ENCODE measurements around the gene TMEM182. TPM values are rescaled to one million over a fixed set of nuclear protein-coding genes. Genes with fewer than 3 reads are reported as not detected.

TMEM182 gene
- total RNA-seq, 1 experiment from 2014 or later = 6.5 TPM

DNA sequence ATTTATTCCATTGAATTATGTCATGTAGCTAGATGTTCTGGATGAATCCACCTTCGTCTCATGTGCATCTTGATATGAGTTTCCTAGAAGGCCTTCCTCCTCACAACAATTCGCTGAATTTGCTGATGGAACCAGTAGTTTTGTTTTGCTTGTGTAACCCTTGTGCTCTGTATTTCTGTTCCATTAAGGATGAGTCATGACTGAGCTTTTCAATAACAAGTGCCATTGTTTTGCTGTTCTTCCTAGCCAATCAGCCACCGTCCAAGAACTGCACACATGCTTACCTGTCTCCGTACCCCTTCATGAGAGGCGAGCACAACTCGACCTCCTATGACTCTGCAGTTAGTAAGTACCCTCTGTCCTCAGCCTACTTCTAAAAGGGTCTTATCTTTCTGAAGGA, 2.3 kb downstream of the TMEM182 start:
- DNase-seq (no peak), ATAC-seq (no peak)
- Histone ChIP-seq H3F3A (ENCODE audit: low read length, unreplicated experiment) (no peaks in the 10 kb centered on the region), H3K36me3 (ENCODE audit: low read depth, low read length) (no peaks in the 10 kb centered on the region), H3K4me3 (ENCODE audit: low read length) (no peak overlapping the region), H2AFZ (ENCODE audit: low read length) (no peak overlapping the region), H4K20me1 (ENCODE audit: low read length) (no peaks in the 10 kb centered on the region), H3K9me2 (replicated peaks; ENCODE audit: low read length) (no peaks in the 10 kb centered on the region), H3K27ac (ENCODE audit: low read length) (no peak overlapping the region), H3K79me2 (ENCODE audit: low read length) (no peaks in the 10 kb centered on the region), H3K9me3 (ENCODE audit: low read length) (no peaks in the 10 kb centered on the region), H3K4me2 (ENCODE audit: low read length) (no peak overlapping the region), H3K27me3 (ENCODE audit: low read length) (no peaks in the 10 kb centered on the region), H3K9ac (ENCODE audit: low read length) (no peak overlapping the region), H3K4me1 (ENCODE audit: insufficient read depth, low read length) (no peaks in the 10 kb centered on the region)
- no TSS peak for BruUV-seq (replicated peaks)
- CTCF ChIA-PET = interaction anchor here (1.6 kb wide), 1 partner anchor 10 kb away, joined by 5 read pairs; no protein-coding TSS in a partner anchor
- TF ChIP-seq EZH2 (IDR thresholded peaks at IDR 0.05; ENCODE audit: low read length, unreplicated experiment) (no peak), EZH2phosphoT487 (IDR thresholded peaks at IDR 0.05; ENCODE audit: borderline replicate concordance, low read length) (no peak), CTCF (conservative IDR thresholded peaks at IDR 0.05; ENCODE audit: low read depth, low read length) (no peak)
- intact Hi-C loops (cut with micrococcal nuclease) = no loop called here
- POLR2A ChIA-PET (ENCODE audit: unreplicated experiment) = no interaction called here

DNA sequence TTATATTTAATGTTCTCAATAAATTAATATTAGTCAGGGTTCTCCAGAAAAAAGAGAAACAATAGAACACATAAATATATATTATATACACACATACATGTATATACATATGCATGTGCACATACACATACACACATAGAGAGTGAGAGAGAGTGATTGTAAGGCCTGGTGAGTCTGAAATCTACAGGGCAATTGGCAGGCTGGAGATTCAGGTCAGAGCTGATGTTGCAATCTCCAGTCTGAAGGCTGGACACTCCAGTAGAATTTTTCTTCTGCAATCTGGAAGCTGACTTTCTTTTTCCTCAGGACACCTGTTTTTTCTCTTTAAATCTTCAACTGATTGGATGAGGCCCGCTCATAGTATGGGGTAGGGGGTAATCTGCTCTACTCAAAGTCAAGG, 3.2 kb downstream of the TMEM182 start:
- H3K36me3 ChIP-seq (ENCODE audit: low read depth, low read length) = no peaks in the 10 kb centered on the region
- POLR2A ChIA-PET (ENCODE audit: unreplicated experiment) = no interaction called here
- no peak for ATAC-seq
- CTCF ChIA-PET = no interaction called here
- no peaks in the 10 kb centered on the region for H3K79me2 ChIP-seq (ENCODE audit: low read length)
- TF ChIP-seq EZH2 (IDR thresholded peaks at IDR 0.05; ENCODE audit: low read length, unreplicated experiment) = no peak
- TF ChIP-seq CTCF (conservative IDR thresholded peaks at IDR 0.05; ENCODE audit: low read depth, low read length) = no peak
- no peak for TF ChIP-seq EZH2phosphoT487 (IDR thresholded peaks at IDR 0.05; ENCODE audit: borderline replicate concordance, low read length)
- H3K27ac ChIP-seq (ENCODE audit: low read length) = no peak overlapping the region
- H3K4me1 ChIP-seq (ENCODE audit: insufficient read depth, low read length) = no peaks in the 10 kb centered on the region
- no peak overlapping the region for H3K9ac ChIP-seq (ENCODE audit: low read length)
- H3F3A ChIP-seq (ENCODE audit: low read length, unreplicated experiment) = no peaks in the 10 kb centered on the region
- no peak for DNase-seq
- no peaks in the 10 kb centered on the region for H3K9me3 ChIP-seq (ENCODE audit: low read length)
- no peaks in the 10 kb centered on the region for H3K27me3 ChIP-seq (ENCODE audit: low read length)
- no peaks in the 10 kb centered on the region for H3K9me2 ChIP-seq (replicated peaks; ENCODE audit: low read length)
- H2AFZ ChIP-seq (ENCODE audit: low read length) = no peak overlapping the region
- intact Hi-C loops (cut with micrococcal nuclease) = no loop called here
- no TSS peak for BruUV-seq (replicated peaks)
- no peak overlapping the region for H3K4me3 ChIP-seq (ENCODE audit: low read length)
- no peaks in the 10 kb centered on the region for H4K20me1 ChIP-seq (ENCODE audit: low read length)
- H3K4me2 ChIP-seq (ENCODE audit: low read length) = no peak overlapping the region

DNA sequence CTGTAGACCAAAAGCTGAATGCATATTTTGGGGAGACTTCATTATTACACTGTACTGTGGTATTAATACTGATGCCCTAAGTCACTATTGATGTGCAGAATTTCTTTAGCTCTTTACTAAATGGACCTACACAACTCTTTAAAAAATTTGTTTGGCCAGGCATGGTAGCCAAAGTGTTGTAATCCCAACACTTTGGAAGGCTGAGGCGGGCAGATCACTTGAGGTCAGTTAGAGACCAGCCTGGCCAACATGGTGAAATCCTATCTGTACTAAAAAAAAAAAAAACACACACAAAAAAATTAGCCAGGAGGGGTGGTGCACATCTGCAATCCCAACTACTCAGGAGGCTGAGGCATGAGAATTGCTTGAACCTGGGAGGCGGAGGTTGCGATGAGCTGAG, 6.4 kb downstream of the TMEM182 start:
- ChIA-PET POLR2A (ENCODE audit: unreplicated experiment) (no interaction called here), CTCF (interaction anchor here (0.7 kb wide), 1 partner anchor 14 kb away, joined by 3 read pairs; no protein-coding TSS in a partner anchor)
- Histone ChIP-seq H3K9ac (ENCODE audit: low read length) (no peak overlapping the region), H3K27ac (ENCODE audit: low read length) (no peak overlapping the region), H3K79me2 (ENCODE audit: low read length) (no peaks in the 10 kb centered on the region), H3K4me2 (ENCODE audit: low read length) (no peak overlapping the region), H3K9me3 (ENCODE audit: low read length) (no peaks in the 10 kb centered on the region), H3K9me2 (replicated peaks; ENCODE audit: low read length) (no peaks in the 10 kb centered on the region), H3K27me3 (ENCODE audit: low read length) (no peaks in the 10 kb centered on the region), H3K4me3 (ENCODE audit: low read length) (no peak overlapping the region), H3F3A (ENCODE audit: low read length, unreplicated experiment) (no peaks in the 10 kb centered on the region), H3K4me1 (ENCODE audit: insufficient read depth, low read length) (no peaks in the 10 kb centered on the region), H4K20me1 (ENCODE audit: low read length) (no peaks in the 10 kb centered on the region), H2AFZ (ENCODE audit: low read length) (no peak overlapping the region), H3K36me3 (ENCODE audit: low read depth, low read length) (no peaks in the 10 kb centered on the region)
- DNase-seq (no peak), ATAC-seq (no peak)
- intact Hi-C loops (cut with micrococcal nuclease) = no loop called here
- no peak for TF ChIP-seq CTCF (conservative IDR thresholded peaks at IDR 0.05; ENCODE audit: low read depth, low read length)
- TF ChIP-seq EZH2 (IDR thresholded peaks at IDR 0.05; ENCODE audit: low read length, unreplicated experiment) = no peak
- TF ChIP-seq EZH2phosphoT487 (IDR thresholded peaks at IDR 0.05; ENCODE audit: borderline replicate concordance, low read length) = no peak
- no TSS peak for BruUV-seq (replicated peaks)

Data from PC-3 (cell line).